Neural progenitor cell (in vitro differentiated cells): Measurements from ENCODE around the gene ANKS1B. TPM values are rescaled to one million over a fixed set of nuclear protein-coding genes. Genes with fewer than 3 reads are reported as not detected.

ENCODE experiments used
- DNase-seq: peaks from one replicate; pipeline ENCODE4 v3.0.0-alpha.2; 2016; ENCODE audit warnings: low spot score
- H2AFZ ChIP-seq: fragments of 200-600 bp; sonication (generic); replicated peaks from 2 replicates; pipeline ENCODE4 v1.6.1; 2016; ENCODE audit warnings: antibody characterized with exemption
- H3F3A ChIP-seq: fragments of 200-600 bp; sonication (generic); 2 replicates; pipeline ENCODE4 v1.6.1; 2016; ENCODE audit warnings: antibody characterized with exemption, low read depth
- H3K27ac ChIP-seq: fragments of 200-600 bp; sonication (generic); 2 replicates; pipeline ENCODE4 v1.5.1; 2016; ENCODE audit warnings: mild to moderate bottlenecking
- H3K27me3 ChIP-seq: fragments of 200-600 bp; sonication (generic); 2 replicates; pipeline ENCODE4 v1.6.1; 2016; ENCODE audit warnings: mild to moderate bottlenecking, moderate library complexity
- H3K36me3 ChIP-seq: fragments of 200-600 bp; sonication (generic); 2 replicates; pipeline ENCODE4 v1.5.1; 2016
- H3K4me1 ChIP-seq: fragments of 200-600 bp; sonication (generic); 2 replicates; pipeline ENCODE4 v1.6.1; 2016; ENCODE audit warnings: mixed run types
- H3K4me2 ChIP-seq: fragments of 200-600 bp; sonication (generic); 2 replicates; pipeline ENCODE4 v1.6.1; 2016
- H3K4me3 ChIP-seq: fragments of 200-600 bp; sonication (generic); 2 replicates; pipeline ENCODE4 v1.5.1; 2016
- H3K79me2 ChIP-seq: fragments of 200-600 bp; sonication (generic); 2 replicates; pipeline ENCODE4 v1.6.1; 2016; ENCODE audit warnings: low read depth
- H3K9ac ChIP-seq: fragments of 200-600 bp; sonication (generic); 2 replicates; pipeline ENCODE4 v1.6.1; 2016
- H3K9me3 ChIP-seq: fragments of 200-600 bp; sonication (generic); 2 replicates; pipeline ENCODE4 v1.5.1; 2016; ENCODE audit warnings: low read depth
- H4K20me1 ChIP-seq: fragments of 200-600 bp; sonication (generic); 2 replicates; pipeline ENCODE4 v1.6.1; 2016; ENCODE audit warnings: low read depth
- H3K27ac Mint-ChIP-seq: 3 replicates; pipeline ENCODE4 v1.8.0; 2021; ENCODE audit warnings: mixed read lengths
- H3K27me3 Mint-ChIP-seq: 2 replicates; pipeline ENCODE4 v1.8.0; 2022; ENCODE audit warnings: low read depth, mild to moderate bottlenecking, inconsistent platforms, moderate library complexity, mixed read lengths; ENCODE audit not compliant: insufficient read depth
- H3K36me3 Mint-ChIP-seq: 3 replicates; pipeline ENCODE4 v1.8.0; 2021; ENCODE audit warnings: mixed read lengths
- H3K4me1 Mint-ChIP-seq: 3 replicates; pipeline ENCODE4 v1.8.0; 2021; ENCODE audit warnings: mixed read lengths
- H3K4me3 Mint-ChIP-seq: 3 replicates; pipeline ENCODE4 v1.8.0; 2021; ENCODE audit warnings: mild to moderate bottlenecking, moderate library complexity, mixed read lengths
- H3K9me3 Mint-ChIP-seq: 3 replicates; pipeline ENCODE4 v1.8.0; 2020; ENCODE audit warnings: mixed read lengths
- EZH2 ChIP-seq: fragments of 200-600 bp; sonication (generic); IDR thresholded peaks from 2 replicates; pipeline ENCODE4 v1.6.1; 2017; ENCODE audit warnings: antibody characterized with exemption, mild to moderate bottlenecking, moderate library complexity
- EZH2phosphoT487 ChIP-seq: fragments of 200-600 bp; sonication (generic); IDR thresholded peaks from 2 replicates; pipeline ENCODE4 v1.6.1; 2017; ENCODE audit warnings: antibody characterized with exemption
- total RNA-seq: library from RNA; depleted of rRNA; stranded (reverse); fragments of >200 nt; gene quantifications from 2 replicates; pipeline ENCODE4 v1.2.3, GENCODE V29; 2015; ENCODE audit warnings: low replicate concordance
- TF ChIP-seq, protein P1 (sequence below): fragments of 200-600 bp; sonication (generic); IDR thresholded peaks from 2 replicates; pipeline ENCODE4 v1.5.1; 2017; ENCODE audit warnings: antibody characterized with exemption, mild to moderate bottlenecking

ANKS1B gene
- total RNA-seq, 1 donor from 2014 or later = 7.9 TPM

DNA sequence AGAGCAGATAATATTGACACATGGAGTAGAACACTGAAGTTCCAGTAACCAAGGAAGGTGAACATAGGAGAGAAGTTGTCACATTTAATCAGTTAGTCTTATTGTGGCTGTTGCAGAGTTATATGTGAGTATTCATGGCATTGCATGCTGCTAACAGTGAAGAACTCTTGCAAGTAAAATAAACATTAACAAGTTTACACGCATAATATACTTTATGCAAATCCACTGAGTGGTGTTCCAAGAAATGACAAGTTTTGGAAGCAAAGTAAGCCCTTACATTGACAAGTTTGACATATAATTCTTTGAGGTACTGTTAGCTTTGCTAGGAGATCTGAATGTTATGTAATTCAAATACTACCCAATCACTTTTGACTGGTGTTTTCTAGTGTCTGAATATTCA is 125.6 kb downstream of the ANKS1B start:
- Mint-ChIP-seq H3K4me3 (no peak overlapping the region), H3K27me3 (no peaks in the 10 kb centered on the region), H3K4me1 (no peaks in the 10 kb centered on the region), H3K27ac (no peak overlapping the region), H3K9me3 (no peaks in the 10 kb centered on the region), H3K36me3 (no peaks in the 10 kb centered on the region)
- Histone ChIP-seq H3K79me2 (no peaks in the 10 kb centered on the region), H3K36me3 (no peaks in the 10 kb centered on the region), H3K9me3 (no peaks in the 10 kb centered on the region), H3K4me3 (no peak overlapping the region), H2AFZ (no peak overlapping the region), H3K4me1 (no peaks in the 10 kb centered on the region), H3K9ac (no peak overlapping the region), H3F3A (no peaks in the 10 kb centered on the region), H3K4me2 (no peak overlapping the region), H3K27me3 (no peaks in the 10 kb centered on the region), H3K27ac (no peak overlapping the region), H4K20me1 (no peaks in the 10 kb centered on the region)
- DNase-seq = no peak
- TF ChIP-seq EZH2phosphoT487 (no peak), EZH2 (no peak)

DNA sequence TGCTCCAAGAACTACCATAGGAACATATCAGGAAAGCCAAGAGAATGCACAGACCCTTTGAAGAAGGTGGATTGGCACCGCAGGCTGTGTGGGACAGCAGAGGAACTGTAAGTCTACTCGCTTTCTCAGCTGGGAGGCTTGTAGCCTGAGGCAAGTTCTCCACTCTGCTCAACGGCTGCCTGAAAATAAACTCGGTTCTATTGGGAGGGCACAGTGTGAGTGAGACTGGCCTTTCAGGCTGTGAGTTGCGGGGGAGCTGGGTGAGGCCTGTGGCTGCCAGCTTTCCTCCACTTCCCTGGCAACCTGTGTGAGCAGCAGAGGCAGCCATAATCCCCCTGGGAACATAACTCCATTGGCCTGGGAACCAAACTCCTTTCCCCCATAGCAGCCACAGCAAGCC is 132.1 kb downstream of the ANKS1B start:
- DNase-seq = peak; percentile 3
- no peaks in the 10 kb centered on the region for H3K27me3 Mint-ChIP-seq

DNA sequence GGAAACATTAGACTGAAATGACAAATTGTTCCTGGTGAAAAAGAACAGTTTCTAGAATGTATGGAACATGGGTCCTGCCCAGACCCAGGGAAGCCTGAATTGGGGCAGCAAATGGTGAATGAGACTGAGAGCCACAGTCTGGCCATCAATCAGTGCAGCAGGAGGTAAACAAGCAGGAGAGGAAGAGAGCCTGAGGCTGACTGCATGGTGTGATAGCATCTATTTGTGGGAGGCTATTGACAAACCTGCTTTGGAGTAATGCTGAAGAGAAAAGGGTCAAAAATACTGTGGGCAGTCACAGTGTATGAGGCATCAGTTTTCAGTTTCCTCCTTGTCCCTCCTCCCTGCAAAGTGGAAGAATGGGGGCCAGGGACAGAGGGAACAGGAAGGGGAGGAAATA is 136.8 kb downstream of the ANKS1B start:
- peaks cover 4% of the 10 kb centered on the region for H3K9me3 ChIP-seq
- no peaks in the 10 kb centered on the region for H3K4me1 Mint-ChIP-seq
- no peaks in the 10 kb centered on the region for H4K20me1 ChIP-seq
- DNase-seq = no peak
- H3K4me3 ChIP-seq = no peak overlapping the region
- no peaks in the 10 kb centered on the region for H3K4me1 ChIP-seq
- H3K27ac ChIP-seq = no peak overlapping the region
- H3K79me2 ChIP-seq = no peaks in the 10 kb centered on the region
- H3K36me3 ChIP-seq = no peaks in the 10 kb centered on the region
- no peaks in the 10 kb centered on the region for H3K9me3 Mint-ChIP-seq
- H3K9ac ChIP-seq = no peak overlapping the region
- H3K4me3 Mint-ChIP-seq = no peak overlapping the region
- no peaks in the 10 kb centered on the region for H3F3A ChIP-seq
- no peaks in the 10 kb centered on the region for H3K27me3 Mint-ChIP-seq
- no peaks in the 10 kb centered on the region for H3K36me3 Mint-ChIP-seq
- no peak overlapping the region for H3K4me2 ChIP-seq
- no peaks in the 10 kb centered on the region for H3K27me3 ChIP-seq
- TF ChIP-seq, protein P1, sequence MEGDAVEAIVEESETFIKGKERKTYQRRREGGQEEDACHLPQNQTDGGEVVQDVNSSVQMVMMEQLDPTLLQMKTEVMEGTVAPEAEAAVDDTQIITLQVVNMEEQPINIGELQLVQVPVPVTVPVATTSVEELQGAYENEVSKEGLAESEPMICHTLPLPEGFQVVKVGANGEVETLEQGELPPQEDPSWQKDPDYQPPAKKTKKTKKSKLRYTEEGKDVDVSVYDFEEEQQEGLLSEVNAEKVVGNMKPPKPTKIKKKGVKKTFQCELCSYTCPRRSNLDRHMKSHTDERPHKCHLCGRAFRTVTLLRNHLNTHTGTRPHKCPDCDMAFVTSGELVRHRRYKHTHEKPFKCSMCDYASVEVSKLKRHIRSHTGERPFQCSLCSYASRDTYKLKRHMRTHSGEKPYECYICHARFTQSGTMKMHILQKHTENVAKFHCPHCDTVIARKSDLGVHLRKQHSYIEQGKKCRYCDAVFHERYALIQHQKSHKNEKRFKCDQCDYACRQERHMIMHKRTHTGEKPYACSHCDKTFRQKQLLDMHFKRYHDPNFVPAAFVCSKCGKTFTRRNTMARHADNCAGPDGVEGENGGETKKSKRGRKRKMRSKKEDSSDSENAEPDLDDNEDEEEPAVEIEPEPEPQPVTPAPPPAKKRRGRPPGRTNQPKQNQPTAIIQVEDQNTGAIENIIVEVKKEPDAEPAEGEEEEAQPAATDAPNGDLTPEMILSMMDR = no peak
- TF ChIP-seq EZH2phosphoT487 (no peak), EZH2 (no peak)
- H2AFZ ChIP-seq = no peak overlapping the region
- H3K27ac Mint-ChIP-seq = no peak overlapping the region

More for the DNA sequence above, 132.1 kb downstream of the ANKS1B start:
- peak overlapping the region; percentile 13 for H2AFZ ChIP-seq
- no peaks in the 10 kb centered on the region for H3K4me1 ChIP-seq
- no peaks in the 10 kb centered on the region for H3K36me3 ChIP-seq
- Mint-ChIP-seq H3K27ac (no peak overlapping the region), H3K4me3 (no peak overlapping the region), H3K4me1 (no peaks in the 10 kb centered on the region), H3K36me3 (no peaks in the 10 kb centered on the region), H3K9me3 (no peaks in the 10 kb centered on the region)
- no peaks in the 10 kb centered on the region for H3K27me3 ChIP-seq
- no peaks in the 10 kb centered on the region for H4K20me1 ChIP-seq
- no peak overlapping the region for H3K4me3 ChIP-seq
- TF ChIP-seq EZH2phosphoT487 (no peak), EZH2 (no peak)
- TF ChIP-seq, protein P1 = no peak
- no peaks in the 10 kb centered on the region for H3K9me3 ChIP-seq
- H3K9ac ChIP-seq = no peak overlapping the region
- H3F3A ChIP-seq = no peaks in the 10 kb centered on the region
- no peak overlapping the region for H3K27ac ChIP-seq
- no peak overlapping the region for H3K4me2 ChIP-seq
- H3K79me2 ChIP-seq = no peaks in the 10 kb centered on the region

DNA sequence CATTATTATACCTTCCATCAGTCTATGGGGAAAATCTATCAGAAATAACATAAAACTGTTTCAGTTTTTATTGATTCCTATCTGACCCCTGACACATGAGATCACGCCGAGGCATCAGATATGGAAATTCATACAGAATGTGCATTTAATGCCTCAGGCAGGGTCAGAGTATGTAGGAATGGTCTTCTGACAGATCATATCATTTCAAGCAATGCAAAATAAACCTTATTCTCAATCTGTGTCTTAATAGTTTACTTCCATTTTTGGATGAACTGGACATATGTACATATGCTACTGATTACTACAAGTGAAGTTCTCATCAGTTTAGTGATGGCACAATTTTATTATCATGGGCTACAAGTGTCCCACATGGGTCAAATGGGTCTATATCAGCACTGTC is 150.0 kb downstream of the ANKS1B start:
- Histone ChIP-seq H3K27ac (no peak overlapping the region), H3K4me2 (no peak overlapping the region), H3K9me3 (no peaks in the 10 kb centered on the region), H3K27me3 (no peaks in the 10 kb centered on the region), H3K79me2 (no peaks in the 10 kb centered on the region), H2AFZ (no peak overlapping the region), H3K36me3 (no peaks in the 10 kb centered on the region), H3K9ac (no peak overlapping the region), H4K20me1 (no peaks in the 10 kb centered on the region), H3K4me3 (no peak overlapping the region), H3K4me1 (peaks cover 3% of the 10 kb centered on the region), H3F3A (no peaks in the 10 kb centered on the region)
- no peaks in the 10 kb centered on the region for H3K9me3 Mint-ChIP-seq
- no peaks in the 10 kb centered on the region for H3K4me1 Mint-ChIP-seq
- TF ChIP-seq EZH2 (no peak), EZH2phosphoT487 (no peak)
- TF ChIP-seq, protein P1 = no peak
- H3K36me3 Mint-ChIP-seq = no peaks in the 10 kb centered on the region
- DNase-seq = no peak
- no peaks in the 10 kb centered on the region for H3K27me3 Mint-ChIP-seq
- no peak overlapping the region for H3K4me3 Mint-ChIP-seq
- no peak overlapping the region for H3K27ac Mint-ChIP-seq
